ENCODE measurements around the gene CCDC9B.

The CCDC9B gene

DNA sequence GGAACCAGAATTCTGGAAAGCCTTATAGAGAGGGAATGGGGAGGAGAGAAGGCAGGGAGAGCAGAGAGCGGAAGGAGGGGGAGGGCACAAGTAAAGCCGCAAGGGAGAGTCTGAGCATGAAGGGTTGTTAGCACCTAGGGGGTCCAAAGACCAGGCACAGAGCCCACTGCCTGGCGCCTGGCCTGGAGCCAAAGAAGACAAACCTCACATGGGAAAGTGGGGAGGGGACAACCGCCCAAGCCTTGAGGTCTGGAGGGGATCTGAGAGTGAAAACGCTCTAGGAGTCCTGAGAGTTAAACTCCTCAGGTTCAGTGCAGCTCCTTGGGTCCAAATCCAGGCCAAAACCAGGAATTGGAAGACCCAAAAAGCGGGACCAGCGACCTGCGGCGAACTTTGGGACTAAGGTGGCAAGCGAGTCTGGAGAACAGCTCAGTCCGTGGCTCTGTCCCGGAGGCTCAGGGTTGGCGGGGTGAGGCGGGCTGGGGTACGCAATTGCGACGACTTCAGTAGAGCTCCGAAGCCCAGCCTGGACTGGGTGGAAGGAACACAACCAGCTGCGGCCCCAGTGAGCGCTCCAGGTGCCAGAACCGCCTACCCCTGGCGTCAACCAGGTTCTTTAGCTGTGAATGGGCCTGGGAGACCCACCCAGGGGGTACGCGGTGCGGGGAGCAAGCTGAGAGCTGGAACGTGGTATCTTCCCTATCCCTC lies 18.1 kb downstream of the CCDC9B start:
- TF ChIP-seq CTCF (IDR thresholded peaks at IDR 0.05; ENCODE audit: borderline replicate concordance, extremely low read depth, low read length, poor library complexity, severe bottlenecking): no peak
- TF ChIP-seq EZH2 (IDR thresholded peaks at IDR 0.05; ENCODE audit: borderline replicate concordance, low read depth, low read length, severe bottlenecking): no peak
- H3K79me2 ChIP-seq (ENCODE audit: insufficient read depth, low read length): no peaks in the 10 kb centered on the region
- ATAC-seq (ENCODE audit: insufficient read depth, low read depth) (no peak), DNase-seq (no peak)
- peak overlapping the region; percentile 29 for H3K9ac ChIP-seq (ENCODE audit: low read depth, low read length)
- no peaks in the 10 kb centered on the region for H3K27me3 ChIP-seq (ENCODE audit: insufficient read depth, low read length, poor library complexity)
- H3K4me1 ChIP-seq (ENCODE audit: insufficient read depth, low read length): peaks cover 31% of the 10 kb centered on the region
- no peaks in the 10 kb centered on the region for H3K9me3 ChIP-seq (ENCODE audit: insufficient read depth, low read length, severe bottlenecking)
- peak overlapping the region in 1 of 2 experiments; percentile 75; a peak in 2 of 4 replicates for H3K4me3 ChIP-seq (ENCODE audit: low read depth in 1 of 2, low read length in 2 of 2)
- peak overlapping the region; percentile 61 for H2AFZ ChIP-seq (ENCODE audit: low read depth, low read length)
- no peaks in the 10 kb centered on the region for H4K20me1 ChIP-seq (ENCODE audit: insufficient read depth, low read length)
- H3K27ac ChIP-seq (ENCODE audit: low read length): no peak overlapping the region
- peak overlapping the region; percentile 94 for H3K4me2 ChIP-seq (ENCODE audit: insufficient read depth, low read length)
- peaks cover 5% of the 10 kb centered on the region; the same call in 1 of the 2 replicates for H3K36me3 ChIP-seq (ENCODE audit: insufficient read depth, low read length)

DNA sequence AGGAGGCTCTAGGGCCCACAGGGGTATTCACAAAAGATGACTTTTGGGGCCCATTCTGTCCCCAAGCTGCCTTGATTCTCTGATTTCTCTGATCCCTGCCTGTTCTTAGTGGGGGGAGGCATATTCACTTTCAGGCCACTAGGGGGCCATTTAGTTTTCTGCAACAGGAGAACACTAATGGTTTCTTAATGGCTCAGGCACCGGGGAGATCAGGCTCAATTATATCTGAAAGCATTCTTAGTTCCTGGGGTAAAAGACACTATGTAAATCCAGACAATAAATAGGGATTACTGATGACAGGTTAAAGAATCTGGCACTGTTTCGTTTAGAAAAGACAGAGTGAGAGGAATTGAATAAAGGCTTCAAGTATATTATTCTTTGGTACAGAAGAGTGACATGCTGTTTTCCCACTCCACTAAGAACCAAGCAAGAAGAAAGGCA lies 19.8 kb downstream of the CCDC9B start:
- Histone ChIP-seq H3K4me3 (ENCODE audit: low read depth in 1 of 2, low read length in 2 of 2) (no peak overlapping the region), H4K20me1 (ENCODE audit: insufficient read depth, low read length) (no peaks in the 10 kb centered on the region), H3K36me3 (ENCODE audit: insufficient read depth, low read length) (no peaks in the 10 kb centered on the region), H3K9me3 (ENCODE audit: insufficient read depth, low read length, severe bottlenecking) (no peaks in the 10 kb centered on the region), H3K4me2 (ENCODE audit: insufficient read depth, low read length) (no peak overlapping the region), H3K27me3 (ENCODE audit: insufficient read depth, low read length, poor library complexity) (peaks cover 4% of the 10 kb centered on the region), H3K27ac (ENCODE audit: low read length) (no peak overlapping the region), H2AFZ (ENCODE audit: low read depth, low read length) (no peak overlapping the region; the same call in 1 of the 2 replicates), H3K4me1 (ENCODE audit: insufficient read depth, low read length) (peaks cover 31% of the 10 kb centered on the region), H3K79me2 (ENCODE audit: insufficient read depth, low read length) (no peaks in the 10 kb centered on the region), H3K9ac (ENCODE audit: low read depth, low read length) (no peak overlapping the region)
- peak; percentile 65 for DNase-seq
- peak; percentile 45 for ATAC-seq (ENCODE audit: insufficient read depth, low read depth)
- no peak for TF ChIP-seq EZH2 (IDR thresholded peaks at IDR 0.05; ENCODE audit: borderline replicate concordance, low read depth, low read length, severe bottlenecking)
- peak; percentile 87 for TF ChIP-seq CTCF (IDR thresholded peaks at IDR 0.05; ENCODE audit: borderline replicate concordance, extremely low read depth, low read length, poor library complexity, severe bottlenecking)

DNA sequence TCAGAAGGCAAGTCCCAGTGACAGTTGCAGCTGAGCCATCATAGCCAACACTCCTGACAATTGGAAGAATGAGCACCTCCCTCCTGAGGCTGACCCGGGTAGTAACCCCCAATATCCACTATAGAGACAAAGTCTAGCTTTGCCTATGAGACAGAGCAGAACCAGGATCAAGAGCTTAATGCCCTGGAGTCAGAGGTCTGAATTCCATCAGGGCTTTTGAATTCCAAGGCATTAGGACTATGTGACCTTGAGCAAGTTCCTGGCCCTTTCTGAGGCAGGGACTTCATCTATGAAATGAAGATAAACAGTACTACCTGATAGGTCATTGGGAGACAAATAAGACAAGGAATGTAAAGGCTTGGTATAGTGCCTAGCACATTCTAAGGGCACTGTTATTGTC lies 20.3 kb downstream of the CCDC9B start:
- DNase-seq (no peak), ATAC-seq (ENCODE audit: insufficient read depth, low read depth) (no peak)
- H3K4me3 ChIP-seq (ENCODE audit: low read depth in 1 of 2, low read length in 2 of 2): no peak overlapping the region
- no peaks in the 10 kb centered on the region for H3K9me3 ChIP-seq (ENCODE audit: insufficient read depth, low read length, severe bottlenecking)
- H3K27ac ChIP-seq (ENCODE audit: low read length): no peak overlapping the region
- H3K4me2 ChIP-seq (ENCODE audit: insufficient read depth, low read length): no peak overlapping the region
- no peak overlapping the region for H2AFZ ChIP-seq (ENCODE audit: low read depth, low read length)
- peaks cover 28% of the 10 kb centered on the region for H3K4me1 ChIP-seq (ENCODE audit: insufficient read depth, low read length)
- TF ChIP-seq EZH2 (IDR thresholded peaks at IDR 0.05; ENCODE audit: borderline replicate concordance, low read depth, low read length, severe bottlenecking) (no peak), CTCF (IDR thresholded peaks at IDR 0.05; ENCODE audit: borderline replicate concordance, extremely low read depth, low read length, poor library complexity, severe bottlenecking) (no peak)
- H3K79me2 ChIP-seq (ENCODE audit: insufficient read depth, low read length): no peaks in the 10 kb centered on the region
- H3K27me3 ChIP-seq (ENCODE audit: insufficient read depth, low read length, poor library complexity): peaks cover 5% of the 10 kb centered on the region
- H3K9ac ChIP-seq (ENCODE audit: low read depth, low read length): no peak overlapping the region
- H3K36me3 ChIP-seq (ENCODE audit: insufficient read depth, low read length): no peaks in the 10 kb centered on the region
- no peaks in the 10 kb centered on the region for H4K20me1 ChIP-seq (ENCODE audit: insufficient read depth, low read length)

Measured in DND-41 (cell line).